Neural crest cell (in vitro differentiated cells): ENCODE measurements around the gene MEAK7. TPM values are rescaled to one million over a fixed set of nuclear protein-coding genes. Genes with fewer than 3 reads are reported as not detected.

Source experiments
- DNase-seq: peaks from one replicate; pipeline ENCODE4 v3.0.0; 2021; ENCODE audit warnings: low read depth, mixed read lengths, low spot score
- H3K27ac Mint-ChIP-seq: one replicate; pipeline ENCODE4 v1.8.0; 2021; ENCODE audit warnings: mild to moderate bottlenecking, mixed read lengths; ENCODE audit not compliant: unreplicated experiment
- H3K27me3 Mint-ChIP-seq: 2 replicates; pipeline ENCODE4 v1.8.0; 2021; ENCODE audit warnings: low read depth, mild to moderate bottlenecking, mixed read lengths
- H3K36me3 Mint-ChIP-seq: 2 replicates; pipeline ENCODE4 v1.8.0; 2021; ENCODE audit warnings: low read depth, mild to moderate bottlenecking, mixed read lengths
- H3K4me1 Mint-ChIP-seq: 2 replicates; pipeline ENCODE4 v1.8.0; 2021; ENCODE audit warnings: mixed read lengths
- H3K4me3 Mint-ChIP-seq: one replicate; pipeline ENCODE4 v1.8.0; 2021; ENCODE audit warnings: mild to moderate bottlenecking, mixed read lengths
- H3K9me3 Mint-ChIP-seq: 2 replicates; pipeline ENCODE4 v1.8.0; 2021; ENCODE audit warnings: mixed read lengths
- CTCF ChIP-seq: fragments of 200-600 bp; sonication (generic); conservative IDR thresholded peaks from 2 replicates; pipeline ENCODE4 v1.5.0; 2021; ENCODE audit warnings: antibody characterized with exemption, mild to moderate bottlenecking
- total RNA-seq: library from RNA; stranded (reverse); gene quantifications from 2 replicates; pipeline ENCODE4 v1.2.1, GENCODE V29; 2021

MEAK7 gene
- total RNA-seq, 1 donor from 2014 or later, result 29.5 TPM

- no peak for DNase-seq
- no peak overlapping the region for H3K4me3 Mint-ChIP-seq
- peaks cover 15% of the 10 kb centered on the region for H3K4me1 Mint-ChIP-seq
- peaks cover 14% of the 10 kb centered on the region for H3K9me3 Mint-ChIP-seq
- no peak overlapping the region for H3K27ac Mint-ChIP-seq
- TF ChIP-seq CTCF, result no peak
- H3K36me3 Mint-ChIP-seq, result peaks cover 41% of the 10 kb centered on the region
- no peaks in the 10 kb centered on the region for H3K27me3 Mint-ChIP-seq
Observed at GRCh38 chr16:84476401-84476800, 28.1 kb downstream of the MEAK7 start.

GRCh38 chr16:84475643-84476240, 28.7 kb downstream of the MEAK7 start:
- DNase-seq, result no peak
- no peaks in the 10 kb centered on the region for H3K27me3 Mint-ChIP-seq
- H3K4me1 Mint-ChIP-seq, result peaks cover 15% of the 10 kb centered on the region
- peaks cover 14% of the 10 kb centered on the region for H3K9me3 Mint-ChIP-seq
- H3K36me3 Mint-ChIP-seq, result peaks cover 41% of the 10 kb centered on the region
- no peak for TF ChIP-seq CTCF
- no peak overlapping the region for H3K4me3 Mint-ChIP-seq
- no peak overlapping the region for H3K27ac Mint-ChIP-seq

- DNase-seq, result no peak
- H3K9me3 Mint-ChIP-seq, result peaks cover 14% of the 10 kb centered on the region
- no peak for TF ChIP-seq CTCF
- no peaks in the 10 kb centered on the region for H3K27me3 Mint-ChIP-seq
- peaks cover 15% of the 10 kb centered on the region for H3K4me1 Mint-ChIP-seq
- peaks cover 48% of the 10 kb centered on the region for H3K36me3 Mint-ChIP-seq
- H3K4me3 Mint-ChIP-seq, result no peak overlapping the region
- H3K27ac Mint-ChIP-seq, result no peak overlapping the region
Observed at GRCh38 chr16:84471966-84472365, 32.5 kb downstream of the MEAK7 start.

GRCh38 chr16:84471316-84471715, 33.1 kb downstream of the MEAK7 start:
- no peak overlapping the region for H3K4me3 Mint-ChIP-seq
- no peak overlapping the region for H3K27ac Mint-ChIP-seq
- peaks cover 11% of the 10 kb centered on the region for H3K4me1 Mint-ChIP-seq
- H3K36me3 Mint-ChIP-seq, result peaks cover 54% of the 10 kb centered on the region
- no peak for DNase-seq
- peaks cover 16% of the 10 kb centered on the region for H3K9me3 Mint-ChIP-seq
- no peaks in the 10 kb centered on the region for H3K27me3 Mint-ChIP-seq
- TF ChIP-seq CTCF, result no peak

- H3K9me3 Mint-ChIP-seq, result peaks cover 6% of the 10 kb centered on the region
- H3K36me3 Mint-ChIP-seq, result peaks cover 32% of the 10 kb centered on the region
- TF ChIP-seq CTCF, result no peak
- no peaks in the 10 kb centered on the region for H3K4me1 Mint-ChIP-seq
- H3K4me3 Mint-ChIP-seq, result no peak overlapping the region
- no peak overlapping the region for H3K27ac Mint-ChIP-seq
- H3K27me3 Mint-ChIP-seq, result no peaks in the 10 kb centered on the region
- DNase-seq, result no peak
Observed at GRCh38 chr16:84467709-84468108, 36.8 kb downstream of the MEAK7 start.
